ENCODE data around the gene KCNJ8. TPM values are rescaled to one million over a fixed set of nuclear protein-coding genes. Genes with fewer than 3 reads are reported as not detected.

Gene KCNJ8
- total RNA-seq = not detected in 2 replicates

GRCh38 chr12:21774358-21775132 lies at the start of gene KCNJ8:
TSS of gene KCNJ8 (minus strand) at chr12:21774706. CDS start at chr12:21773616, 1,090 bp downstream.

Other genes with a start within 250 kb of the KCNJ8 start
- not detected in 2 replicates for gene SPX, start 248.4 kb downstream of the KCNJ8 start, total RNA-seq
- not detected in 2 replicates for gene GYS2, start 169.9 kb downstream of the KCNJ8 start, total RNA-seq
- gene LDHB, start 116.9 kb downstream of the KCNJ8 start, total RNA-seq = 179 and 295 TPM in 2 replicates
- gene ABCC9, start 166.7 kb upstream of the KCNJ8 start, total RNA-seq = under 0.01 and 0.11 TPM in 2 replicates